PFSK-1 (cell line): ENCODE measurements around the gene GPBP1L1.

Experiments
- FOXP2 ChIP-seq: optimal IDR thresholded peaks from 2 replicates; pipeline ENCODE3; 2011; ENCODE audit warnings: borderline replicate concordance, control low read depth, inconsistent platforms; ENCODE audit not compliant: insufficient read depth; ENCODE audit errors: extremely low read length, extremely low read depth
- POLR2AphosphoS5 ChIP-seq: IDR thresholded peaks from 2 replicates; pipeline ENCODE4 v1.6.1; 2012; ENCODE audit warnings: low read depth, mild to moderate bottlenecking, control low read depth, low read length, moderate library complexity
- SIN3A ChIP-seq: IDR thresholded peaks from 2 replicates; pipeline ENCODE4 v1.6.1; 2012; ENCODE audit warnings: mild to moderate bottlenecking, low read length, moderate library complexity, borderline replicate concordance; ENCODE audit not compliant: insufficient read depth
- TAF1 ChIP-seq: IDR thresholded peaks from 2 replicates; pipeline ENCODE4 v1.6.1; 2012; ENCODE audit warnings: low read length, control low read depth, borderline replicate concordance; ENCODE audit not compliant: insufficient read depth
- TF ChIP-seq, protein P1 (sequence below), 2 experiments: IDR thresholded peaks; 2 replicates each; pipeline versions ENCODE4 v1.6.1 to v1.8.0; 2011 to 2012; ENCODE audit warnings: low read depth in 2 of 2, low read length in 2 of 2, control low read depth in 1 of 2, inconsistent platforms in 1 of 2, mild to moderate bottlenecking in 1 of 2, moderate library complexity in 1 of 2; ENCODE audit not compliant: insufficient read depth in 1 of 2

DNA sequence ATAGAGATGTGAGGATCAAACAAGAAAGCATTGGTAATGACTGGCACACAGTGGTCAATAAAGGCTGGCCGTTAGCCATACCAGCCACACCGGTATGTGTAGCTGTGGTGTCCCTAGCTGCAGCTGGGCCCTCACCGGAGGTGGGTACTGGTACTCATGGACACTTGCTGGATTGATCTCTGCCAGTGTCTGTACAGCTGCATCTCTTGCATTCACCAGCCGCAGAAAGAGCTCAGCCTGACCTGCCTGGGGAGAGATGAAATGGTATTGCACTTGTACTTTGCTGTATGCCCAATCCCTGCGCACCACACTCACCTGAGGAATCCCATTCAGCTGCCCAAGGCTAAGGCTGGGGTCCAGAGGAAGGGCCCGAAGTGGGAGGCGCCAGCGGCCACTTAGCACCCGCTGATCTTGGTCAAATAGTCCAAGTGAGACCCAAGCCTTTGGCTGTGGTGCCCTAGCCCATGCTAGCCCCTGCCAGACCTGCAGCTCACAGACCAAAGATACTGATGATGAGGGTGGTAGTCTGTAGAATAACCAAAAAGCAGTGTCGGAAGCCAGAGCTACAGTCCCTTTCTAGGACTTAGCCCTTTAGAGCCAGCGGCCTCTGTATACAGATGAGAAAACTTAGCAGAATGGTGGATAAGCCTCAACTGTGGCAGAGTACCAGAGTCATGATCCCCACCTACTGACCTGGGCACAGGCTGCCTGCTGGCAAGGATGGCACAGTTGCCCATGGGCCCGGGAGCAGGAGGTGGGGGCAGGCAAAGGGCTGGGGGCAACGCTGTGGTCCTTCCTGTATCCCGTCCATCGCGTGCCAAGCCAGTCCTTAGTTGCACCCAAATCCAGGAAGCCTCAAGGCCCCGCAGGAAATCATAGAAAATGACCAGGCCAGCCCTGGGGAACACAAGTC lies 65.5 kb downstream of the GPBP1L1 start:
- TF ChIP-seq POLR2AphosphoS5 = no peak; the same call in none of the 2 replicates
- TF ChIP-seq, protein P1, sequence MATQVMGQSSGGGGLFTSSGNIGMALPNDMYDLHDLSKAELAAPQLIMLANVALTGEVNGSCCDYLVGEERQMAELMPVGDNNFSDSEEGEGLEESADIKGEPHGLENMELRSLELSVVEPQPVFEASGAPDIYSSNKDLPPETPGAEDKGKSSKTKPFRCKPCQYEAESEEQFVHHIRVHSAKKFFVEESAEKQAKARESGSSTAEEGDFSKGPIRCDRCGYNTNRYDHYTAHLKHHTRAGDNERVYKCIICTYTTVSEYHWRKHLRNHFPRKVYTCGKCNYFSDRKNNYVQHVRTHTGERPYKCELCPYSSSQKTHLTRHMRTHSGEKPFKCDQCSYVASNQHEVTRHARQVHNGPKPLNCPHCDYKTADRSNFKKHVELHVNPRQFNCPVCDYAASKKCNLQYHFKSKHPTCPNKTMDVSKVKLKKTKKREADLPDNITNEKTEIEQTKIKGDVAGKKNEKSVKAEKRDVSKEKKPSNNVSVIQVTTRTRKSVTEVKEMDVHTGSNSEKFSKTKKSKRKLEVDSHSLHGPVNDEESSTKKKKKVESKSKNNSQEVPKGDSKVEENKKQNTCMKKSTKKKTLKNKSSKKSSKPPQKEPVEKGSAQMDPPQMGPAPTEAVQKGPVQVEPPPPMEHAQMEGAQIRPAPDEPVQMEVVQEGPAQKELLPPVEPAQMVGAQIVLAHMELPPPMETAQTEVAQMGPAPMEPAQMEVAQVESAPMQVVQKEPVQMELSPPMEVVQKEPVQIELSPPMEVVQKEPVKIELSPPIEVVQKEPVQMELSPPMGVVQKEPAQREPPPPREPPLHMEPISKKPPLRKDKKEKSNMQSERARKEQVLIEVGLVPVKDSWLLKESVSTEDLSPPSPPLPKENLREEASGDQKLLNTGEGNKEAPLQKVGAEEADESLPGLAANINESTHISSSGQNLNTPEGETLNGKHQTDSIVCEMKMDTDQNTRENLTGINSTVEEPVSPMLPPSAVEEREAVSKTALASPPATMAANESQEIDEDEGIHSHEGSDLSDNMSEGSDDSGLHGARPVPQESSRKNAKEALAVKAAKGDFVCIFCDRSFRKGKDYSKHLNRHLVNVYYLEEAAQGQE (IDR thresholded peaks at IDR 0.05; ENCODE audit: insufficient read depth in 1 of 2, low read depth in 2 of 2, low read length in 2 of 2) = no peak
- TF ChIP-seq SIN3A = no peak
- no peak for TF ChIP-seq FOXP2
- no peak for TF ChIP-seq TAF1
